T-helper 2 cell treated with Interferon-gamma antibody and Interleukin-4, amounts not matched to agents 100 ng/mL and 5 ng/mL, for 36 hours (primary cell): ENCODE results near the gene MYCBPAP. TPM values are rescaled to one million over a fixed set of nuclear protein-coding genes. Genes with fewer than 3 reads are reported as not detected.

Experiments used
- intact Hi-C: fragments of 100-400 bp; cut with micrococcal nuclease; formaldehyde crosslinking; loops from one replicate; pipeline ENCODE4 v1.15.1; 2023
- total RNA-seq: library from RNA; stranded (reverse); gene quantifications from 2 replicates; pipeline ENCODE4 v1.2.3, GENCODE V29; 2022

Gene MYCBPAP
- total RNA-seq, 1 donor from 2014 or later, result 6.8 TPM

- intact Hi-C loops, result no loop called here
These were observed 23.7 kb upstream of the MYCBPAP start for GRCh38 chr17:50484386-50485155.

GRCh38 chr17:50487213-50488096, 20.8 kb upstream of the MYCBPAP start:
- intact Hi-C loops, result no loop called here

- intact Hi-C loops, result no loop called here
These were observed 19.4 kb upstream of the MYCBPAP start for GRCh38 chr17:50488880-50489279.

DNA sequence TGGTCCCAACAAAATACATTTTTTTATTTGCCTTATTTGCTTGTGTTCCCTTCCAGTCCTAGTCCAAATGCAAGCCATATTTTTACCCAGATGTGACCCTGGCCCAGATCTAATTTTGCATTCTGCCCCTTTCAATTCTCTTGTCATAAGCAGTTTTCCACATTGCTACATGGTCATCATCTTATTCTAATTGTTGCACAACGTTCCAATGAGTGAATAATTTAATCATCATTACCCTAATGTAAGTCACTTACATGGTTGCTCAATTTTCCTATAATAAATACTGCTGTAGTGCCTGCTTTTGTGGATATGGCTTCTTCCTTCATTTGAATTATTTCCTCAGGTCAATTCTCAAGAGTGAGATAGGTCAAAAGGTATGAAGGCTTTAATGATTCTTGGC, 16.7 kb upstream of the MYCBPAP start:
- intact Hi-C loops, result no loop called here

- intact Hi-C loops, result no loop called here
These were observed 16.0 kb upstream of the MYCBPAP start for GRCh38 chr17:50492214-50492613.

DNA sequence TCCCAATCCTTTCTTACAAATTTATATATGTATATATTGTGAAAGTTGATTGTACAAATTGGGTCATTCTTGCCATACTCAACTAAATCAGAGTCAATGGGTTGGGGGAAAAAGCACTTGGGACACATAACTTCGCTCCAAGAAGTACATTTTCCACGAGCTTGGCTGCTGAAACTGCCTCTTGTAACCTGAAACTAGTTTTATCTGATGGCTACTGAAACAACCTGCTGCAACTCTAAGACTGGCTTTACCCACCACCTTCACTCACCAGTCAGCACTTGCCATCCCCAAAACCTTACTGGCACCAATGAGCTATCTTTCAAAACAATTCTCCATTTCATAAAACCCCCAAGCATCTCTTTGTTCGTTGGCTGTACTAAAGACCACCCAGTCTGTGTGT, 14.5 kb upstream of the MYCBPAP start:
- intact Hi-C loops, result no loop called here

- intact Hi-C loops, result no loop called here
These were observed 12.9 kb upstream of the MYCBPAP start for GRCh38 chr17:50495217-50495823.

DNA sequence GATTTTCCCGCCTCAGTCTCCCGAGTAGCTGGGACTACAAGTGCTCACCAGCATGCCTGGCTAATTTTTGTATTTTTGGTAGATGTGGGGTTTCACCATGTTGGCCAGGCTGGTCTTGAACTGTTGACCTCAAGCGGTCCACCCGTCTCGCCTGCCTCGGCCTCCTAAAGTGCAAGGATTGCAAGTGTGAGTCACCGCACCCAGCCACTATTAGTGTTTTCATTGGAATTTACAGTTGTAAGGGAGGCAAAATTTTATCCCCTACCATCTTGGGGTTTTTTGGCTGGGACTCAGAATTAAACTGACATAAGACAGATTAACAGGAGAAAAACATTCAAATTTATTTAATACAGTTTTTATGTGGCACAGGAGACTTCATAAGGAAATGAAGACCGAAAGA, 12.3 kb upstream of the MYCBPAP start:
- intact Hi-C loops, result no loop called here

GRCh38 chr17:50498021-50498874, 10.0 kb upstream of the MYCBPAP start:
- intact Hi-C loops, result no loop called here

DNA sequence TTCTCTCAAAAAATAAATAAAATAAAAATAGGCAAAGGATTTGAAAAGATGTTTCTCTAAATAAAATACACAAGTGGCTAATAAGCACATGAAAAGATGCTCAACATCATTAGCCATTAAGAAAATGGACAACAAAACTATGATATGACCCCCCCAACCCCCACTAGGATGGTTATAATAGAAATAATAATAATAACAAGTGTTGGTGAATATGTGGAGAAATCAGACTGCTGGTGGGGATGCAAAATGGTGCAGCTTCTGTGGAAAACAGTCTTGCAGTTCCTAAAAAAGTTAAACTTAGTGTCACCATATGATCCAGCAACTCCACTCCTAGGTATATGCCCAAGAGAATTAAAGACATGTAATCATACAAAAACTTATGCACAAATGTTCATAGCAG, 9.0 kb upstream of the MYCBPAP start:
- intact Hi-C loops, result no loop called here

DNA sequence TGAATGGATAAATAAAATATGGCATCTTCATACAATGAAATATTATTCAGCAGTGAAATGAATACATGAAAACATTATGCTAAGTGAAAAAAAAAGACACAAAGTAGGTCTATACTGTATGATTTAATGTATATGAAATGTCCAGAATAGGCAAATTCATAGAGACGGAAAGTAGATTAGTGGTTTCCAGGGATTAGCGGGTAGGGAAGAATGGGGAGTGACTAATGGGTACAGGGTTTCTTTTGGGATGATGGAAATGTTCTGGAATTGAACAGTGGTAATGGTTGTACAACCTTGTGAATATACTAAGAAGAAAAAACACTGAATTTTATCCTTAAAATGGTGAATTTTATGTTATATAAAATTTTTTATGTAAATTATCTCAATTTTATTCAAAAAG, 8.5 kb upstream of the MYCBPAP start:
- intact Hi-C loops, result no loop called here

DNA sequence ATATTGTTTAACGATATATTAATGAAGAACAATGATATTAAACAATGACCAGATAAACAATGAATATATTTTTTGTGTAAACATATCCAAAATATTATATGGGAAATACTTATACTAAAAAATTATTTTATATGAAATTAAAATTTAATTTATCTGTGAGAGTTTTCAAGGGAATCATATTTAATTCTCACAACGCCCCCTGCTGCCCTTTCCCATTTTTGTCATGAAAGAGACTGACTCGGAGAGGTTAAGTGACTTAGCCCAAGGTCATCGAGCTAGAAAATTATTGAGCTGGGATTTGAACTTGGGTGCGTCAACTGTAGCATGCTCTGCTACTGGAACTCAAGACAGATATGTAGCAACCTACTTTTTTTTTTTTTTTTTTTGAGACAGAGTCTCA, 7.2 kb upstream of the MYCBPAP start:
- intact Hi-C loops, result no loop called here

GRCh38 chr17:50502301-50502990, 5.8 kb upstream of the MYCBPAP start:
- intact Hi-C loops, result no loop called here

DNA sequence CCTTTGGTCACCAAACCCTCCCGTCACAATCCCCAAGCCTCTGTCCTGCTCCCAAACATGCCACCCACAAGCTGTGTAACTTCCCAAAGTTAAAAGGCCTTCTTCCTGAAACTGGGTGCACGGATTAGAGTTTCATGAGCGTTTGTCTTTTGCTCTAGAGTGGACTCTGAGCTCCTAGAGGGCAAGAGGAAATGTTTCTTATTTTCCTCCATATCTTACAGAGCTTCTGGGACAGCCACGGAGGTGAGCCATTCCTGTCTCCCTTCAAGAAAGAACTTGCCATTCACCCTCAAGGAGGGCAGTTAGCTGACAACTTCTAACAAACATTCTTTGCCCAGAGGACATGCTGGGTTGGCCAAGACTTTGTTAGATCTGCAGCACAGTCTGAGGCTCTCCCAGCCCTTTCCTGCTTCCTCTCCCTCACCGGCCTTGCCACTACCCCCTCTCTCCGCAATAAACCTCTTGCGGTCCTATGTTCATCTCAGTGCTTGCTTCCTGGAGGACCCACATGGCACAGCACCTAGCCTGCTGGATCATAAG, 2.6 kb upstream of the MYCBPAP start:
- intact Hi-C loops, result no loop called here

GRCh38 chr17:50506298-50506697, 1.9 kb upstream of the MYCBPAP start:
- intact Hi-C loops, result no loop called here

DNA sequence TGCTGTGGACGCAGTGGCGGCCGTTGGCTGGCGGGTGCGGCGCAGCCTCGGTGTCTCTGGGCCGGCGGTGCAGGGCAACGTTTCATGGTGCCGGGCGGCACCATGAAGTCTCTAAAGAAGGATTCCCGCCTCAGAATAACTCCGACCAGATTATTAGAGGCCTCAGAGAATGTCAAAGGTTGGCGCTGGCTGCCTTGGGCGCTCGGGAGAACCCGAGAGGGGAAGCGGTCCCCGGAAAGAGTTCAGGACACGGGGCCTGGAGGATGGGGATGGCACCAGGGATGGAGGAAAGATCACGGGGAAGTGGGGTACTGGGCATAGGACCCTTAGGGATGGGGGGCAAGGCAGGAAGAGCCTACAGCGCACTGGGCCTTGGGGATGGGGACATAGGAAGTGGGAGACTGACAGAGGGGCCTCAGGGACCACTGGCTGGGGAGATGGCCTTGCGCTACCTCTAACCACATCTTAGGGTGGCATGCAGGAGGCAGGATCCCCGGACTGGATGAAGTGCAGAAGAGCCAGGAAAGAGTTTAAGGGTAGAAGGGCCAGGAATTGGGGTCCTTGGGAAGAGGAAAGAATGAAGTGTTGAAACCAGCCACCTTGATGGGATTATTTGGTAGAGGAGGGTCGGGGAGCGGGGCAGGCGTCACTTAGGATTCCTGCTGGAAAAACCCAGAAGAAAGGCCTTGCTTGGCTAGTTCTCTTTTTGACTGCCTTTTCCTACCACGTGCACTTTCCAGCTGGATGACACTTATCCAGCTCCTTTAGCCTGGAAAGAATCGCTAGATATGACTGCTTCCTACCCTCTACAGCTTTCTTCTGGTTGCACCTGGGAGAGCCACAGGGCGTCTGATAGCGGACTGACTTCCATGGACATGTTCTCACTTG, 578 bp downstream of the MYCBPAP start:
- intact Hi-C loops, result loop anchor here (2.0 kb wide), 2 partner anchors 26 to 34 kb away; no protein-coding TSS in a partner anchor

DNA sequence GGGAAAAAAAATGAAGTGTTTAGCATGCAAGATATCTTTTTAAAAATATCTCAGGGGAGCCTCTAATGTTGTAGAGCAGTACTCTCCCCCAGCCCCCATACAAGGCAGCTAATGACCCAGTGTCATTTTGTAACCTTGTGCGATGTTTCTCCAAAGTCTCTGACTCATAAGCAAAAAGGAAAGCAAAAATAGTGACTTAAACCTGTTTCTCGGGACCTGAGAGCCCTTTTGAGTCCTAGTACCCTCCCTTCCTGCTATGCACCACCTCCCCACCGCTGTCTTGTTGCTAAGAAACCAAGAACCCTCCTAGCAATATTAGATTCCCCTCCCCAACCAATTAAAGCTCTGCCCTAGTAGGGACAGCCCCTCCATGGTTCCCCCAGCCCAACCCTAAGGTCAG, 2.8 kb downstream of the MYCBPAP start:
- intact Hi-C loops, result no loop called here

- intact Hi-C loops, result no loop called here
These were observed 5.3 kb downstream of the MYCBPAP start for GRCh38 chr17:50513495-50513894.

GRCh38 chr17:50514388-50514787, 6.1 kb downstream of the MYCBPAP start:
- intact Hi-C loops, result no loop called here
